Skin epidermis (tissue), 12 donors: Measurements from ENCODE around the gene SIVA1.

ENCODE experiments used
- H3K27ac ChIP-seq, 21 experiments: fragments of 200-600 bp; sonication (generic) in 11 of 21; one replicate each; pipeline ENCODE4 v1.5.0; 2020; ENCODE audit warnings: mild to moderate bottlenecking in 3 of 21, inconsistent platforms in 2 of 21, moderate library complexity in 2 of 21
- H3K4me3 ChIP-seq, 7 experiments: fragments of 200-600 bp; sonication (generic) in 2 of 7; one replicate each; pipeline ENCODE4 v1.5.0; 2020; ENCODE audit warnings: inconsistent platforms in 2 of 7, mild to moderate bottlenecking in 2 of 7, moderate library complexity in 1 of 7

Gene SIVA1

GRCh38 chr14:104779776-104780512, 27.0 kb downstream of the SIVA1 start:
- no peak overlapping the region for H3K27ac ChIP-seq
- no peak overlapping the region for H3K4me3 ChIP-seq

GRCh38 chr14:104780513-104781030, 27.6 kb downstream of the SIVA1 start:
- H3K27ac ChIP-seq: no peak overlapping the region
- H3K4me3 ChIP-seq: no peak overlapping the region

- Histone ChIP-seq H3K27ac (no peak overlapping the region), H3K4me3 (no peak overlapping the region)
Measured at GRCh38 chr14:104781271-104782077, 28.5 kb downstream of the SIVA1 start.

GRCh38 chr14:104782086-104782807, 29.3 kb downstream of the SIVA1 start:
- Histone ChIP-seq H3K27ac (no peak overlapping the region), H3K4me3 (no peak overlapping the region)

- H3K27ac ChIP-seq: no peak overlapping the region
- no peak overlapping the region for H3K4me3 ChIP-seq
Measured at GRCh38 chr14:104782808-104783139, 29.8 kb downstream of the SIVA1 start.

- Histone ChIP-seq H3K27ac (peak overlapping the region in 4 of 21 experiments; percentile 6 to 28 (median 24)), H3K4me3 (no peak overlapping the region)
Measured at GRCh38 chr14:104783484-104784217, 30.7 kb downstream of the SIVA1 start.

- H3K4me3 ChIP-seq: no peak overlapping the region
- peak overlapping the region in 5 of 21 experiments; percentile 6 to 28 (median 27) for H3K27ac ChIP-seq
Measured at GRCh38 chr14:104784218-104784568, 31.2 kb downstream of the SIVA1 start.

- H3K4me3 ChIP-seq: no peak overlapping the region
- peak overlapping the region in 3 of 21 experiments; percentile 9 to 28 (median 21) for H3K27ac ChIP-seq
Measured at GRCh38 chr14:104784846-104785707, 32.1 kb downstream of the SIVA1 start.

GRCh38 chr14:104785708-104786080, 32.7 kb downstream of the SIVA1 start:
- no peak overlapping the region for H3K4me3 ChIP-seq
- peak overlapping the region in 5 of 21 experiments; percentile 9 to 73 (median 30) for H3K27ac ChIP-seq

- peak overlapping the region in 9 of 21 experiments; percentile 21 to 73 (median 42) for H3K27ac ChIP-seq
Measured at GRCh38 chr14:104786091-104786586, 33.2 kb downstream of the SIVA1 start.

GRCh38 chr14:104786726-104787675, 34.1 kb downstream of the SIVA1 start:
- H3K27ac ChIP-seq: peak overlapping the region in 16 of 21 experiments; percentile 7 to 73 (median 42)
- no peak overlapping the region for H3K4me3 ChIP-seq

More at GRCh38 chr14:104786091-104786586, 33.2 kb downstream of the SIVA1 start:
- H3K4me3 ChIP-seq: no peak overlapping the region

GRCh38 chr14:104787736-104788135, 34.8 kb downstream of the SIVA1 start:
- no peak overlapping the region for H3K4me3 ChIP-seq
- H3K27ac ChIP-seq: peak overlapping the region in 15 of 21 experiments; percentile 12 to 73 (median 47)

GRCh38 chr14:104788161-104788818, 35.3 kb downstream of the SIVA1 start:
- H3K4me3 ChIP-seq: no peak overlapping the region
- peak overlapping the region in 14 of 21 experiments; percentile 12 to 73 (median 44) for H3K27ac ChIP-seq

- H3K27ac ChIP-seq: peak overlapping the region in 4 of 21 experiments; percentile 12 to 50 (median 32)
Measured at GRCh38 chr14:104788873-104789663, 36.1 kb downstream of the SIVA1 start.

GRCh38 chr14:104789752-104790743, 37.1 kb downstream of the SIVA1 start:
- H3K27ac ChIP-seq: no peak overlapping the region
- H3K4me3 ChIP-seq: no peak overlapping the region

More at GRCh38 chr14:104788873-104789663, 36.1 kb downstream of the SIVA1 start:
- H3K4me3 ChIP-seq: no peak overlapping the region
